Astrocyte (in vitro differentiated cells and primary cell): Measurements from ENCODE around the gene MTMR1. TPM values are rescaled to one million over a fixed set of nuclear protein-coding genes. Genes with fewer than 3 reads are reported as not detected.

Experiments used
- DNase-seq: peaks from one replicate; pipeline ENCODE4 v3.0.0-alpha.2; 2010; ENCODE audit warnings: low read depth
- FAIRE-seq: peaks from 2 replicates; lab custom pipeline; 2011; peaks lifted over from hg19 to GRCh38; lab: Jason Lieb, UNC
- H2AFZ ChIP-seq: 2 replicates; pipeline ENCODE4 v1.6.0; 2012; ENCODE audit warnings: low read depth, low read length, inconsistent platforms
- H3K27ac ChIP-seq: 2 replicates; pipeline ENCODE4 v1.5.1; 2011; ENCODE audit warnings: low read depth, low read length, inconsistent platforms
- H3K27me3 ChIP-seq: 2 replicates; pipeline ENCODE4 v1.6.0; 2011; ENCODE audit warnings: low read length, inconsistent platforms; ENCODE audit not compliant: insufficient read depth
- H3K36me3 ChIP-seq: 2 replicates; pipeline ENCODE4 v1.5.1; 2011; ENCODE audit warnings: low read length, inconsistent platforms; ENCODE audit not compliant: insufficient read depth
- H3K4me1 ChIP-seq: 2 replicates; pipeline ENCODE4 v1.5.1; 2011; ENCODE audit warnings: low read length, inconsistent platforms; ENCODE audit not compliant: insufficient read depth
- H3K4me2 ChIP-seq: 2 replicates; pipeline ENCODE4 v1.6.0; 2012; ENCODE audit warnings: low read length, inconsistent platforms
- H3K4me3 ChIP-seq: 2 replicates; pipeline ENCODE4 v1.5.1; 2011; ENCODE audit warnings: low read depth, mild to moderate bottlenecking, low read length, inconsistent platforms; ENCODE audit not compliant: insufficient read depth
- H3K79me2 ChIP-seq: 2 replicates; pipeline ENCODE4 v1.6.0; 2012; ENCODE audit warnings: mild to moderate bottlenecking, low read length, inconsistent platforms; ENCODE audit not compliant: insufficient read depth
- H3K9ac ChIP-seq: 2 replicates; pipeline ENCODE4 v1.6.0; 2012; ENCODE audit warnings: mild to moderate bottlenecking, low read length, inconsistent platforms
- H3K9me3 ChIP-seq: 2 replicates; pipeline ENCODE4 v1.5.1; 2012; ENCODE audit warnings: low read depth, mild to moderate bottlenecking, low read length, inconsistent platforms; ENCODE audit not compliant: insufficient read depth
- H4K20me1 ChIP-seq: 2 replicates; pipeline ENCODE4 v1.6.0; 2012; ENCODE audit warnings: low read length, inconsistent platforms; ENCODE audit not compliant: insufficient read depth
- H3K27ac Mint-ChIP-seq: one replicate; pipeline ENCODE4 v1.8.0; 2021; ENCODE audit warnings: mild to moderate bottlenecking, mixed read lengths; ENCODE audit not compliant: unreplicated experiment
- H3K27me3 Mint-ChIP-seq: one replicate; pipeline ENCODE4 v1.8.0; 2021; ENCODE audit warnings: low read depth, mixed read lengths; ENCODE audit not compliant: unreplicated experiment
- H3K36me3 Mint-ChIP-seq: one replicate; pipeline ENCODE4 v1.8.0; 2021; ENCODE audit warnings: low read depth, mixed read lengths; ENCODE audit not compliant: unreplicated experiment
- H3K4me1 Mint-ChIP-seq: one replicate; pipeline ENCODE4 v1.8.0; 2021; ENCODE audit warnings: low read depth, mixed read lengths; ENCODE audit not compliant: unreplicated experiment
- H3K4me3 Mint-ChIP-seq: one replicate; pipeline ENCODE4 v1.8.0; 2021; ENCODE audit warnings: mild to moderate bottlenecking, moderate library complexity, mixed read lengths; ENCODE audit not compliant: unreplicated experiment
- H3K9me3 Mint-ChIP-seq: one replicate; pipeline ENCODE4 v1.8.0; 2021; ENCODE audit warnings: mild to moderate bottlenecking, mixed read lengths; ENCODE audit not compliant: unreplicated experiment
- EZH2 ChIP-seq: IDR thresholded peaks from 2 replicates; pipeline ENCODE4 v1.6.1; 2012; ENCODE audit warnings: mild to moderate bottlenecking, low read length, inconsistent platforms; ENCODE audit not compliant: insufficient read depth
- total RNA-seq: library from RNA; stranded (reverse); gene quantifications from 2 replicates; pipeline ENCODE4 v1.2.1, GENCODE V29; 2021
- TF ChIP-seq, protein P1 (sequence below): IDR thresholded peaks from 2 replicates; pipeline ENCODE4 v1.5.1; 2011; ENCODE audit warnings: low read depth, mild to moderate bottlenecking, inconsistent platforms, low read length, moderate library complexity; ENCODE audit not compliant: insufficient read depth

MTMR1 gene
- total RNA-seq, 1 donor from 2014 or later = 18.6 TPM

DNA sequence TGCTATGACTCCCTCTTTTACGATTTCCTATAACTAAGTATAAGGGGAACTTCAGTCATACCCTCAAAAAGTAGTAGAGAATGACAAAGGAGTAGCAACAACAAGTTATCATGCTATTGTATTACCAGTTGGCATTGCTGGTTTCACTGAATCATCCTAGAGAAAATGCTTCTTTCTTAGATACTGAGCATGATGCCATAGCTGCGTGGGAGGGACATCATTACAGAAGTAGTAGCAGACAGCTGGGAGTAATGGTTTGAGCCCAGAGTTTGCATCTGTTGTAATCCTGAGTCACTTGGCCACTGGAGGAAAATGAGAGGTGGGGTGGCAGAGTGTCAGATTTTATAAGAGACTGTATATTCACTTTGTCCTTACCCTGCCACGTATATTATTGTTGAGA, 38.6 kb downstream of the MTMR1 start:
- Histone ChIP-seq H4K20me1 (no peaks in the 10 kb centered on the region), H2AFZ (no peak overlapping the region), H3K79me2 (no peaks in the 10 kb centered on the region), H3K9ac (peak overlapping the region; percentile 54), H3K4me3 (no peak overlapping the region), H3K4me2 (peak overlapping the region; percentile 51), H3K36me3 (peaks cover 3% of the 10 kb centered on the region), H3K4me1 (peaks cover 9% of the 10 kb centered on the region), H3K27me3 (no peaks in the 10 kb centered on the region), H3K9me3 (no peaks in the 10 kb centered on the region), H3K27ac (peak overlapping the region; percentile 81)
- H3K36me3 Mint-ChIP-seq = peaks cover 2% of the 10 kb centered on the region
- H3K27me3 Mint-ChIP-seq = no peaks in the 10 kb centered on the region
- no peak overlapping the region for H3K4me3 Mint-ChIP-seq
- DNase-seq = peak; percentile 97
- TF ChIP-seq EZH2 = no peak
- TF ChIP-seq, protein P1, sequence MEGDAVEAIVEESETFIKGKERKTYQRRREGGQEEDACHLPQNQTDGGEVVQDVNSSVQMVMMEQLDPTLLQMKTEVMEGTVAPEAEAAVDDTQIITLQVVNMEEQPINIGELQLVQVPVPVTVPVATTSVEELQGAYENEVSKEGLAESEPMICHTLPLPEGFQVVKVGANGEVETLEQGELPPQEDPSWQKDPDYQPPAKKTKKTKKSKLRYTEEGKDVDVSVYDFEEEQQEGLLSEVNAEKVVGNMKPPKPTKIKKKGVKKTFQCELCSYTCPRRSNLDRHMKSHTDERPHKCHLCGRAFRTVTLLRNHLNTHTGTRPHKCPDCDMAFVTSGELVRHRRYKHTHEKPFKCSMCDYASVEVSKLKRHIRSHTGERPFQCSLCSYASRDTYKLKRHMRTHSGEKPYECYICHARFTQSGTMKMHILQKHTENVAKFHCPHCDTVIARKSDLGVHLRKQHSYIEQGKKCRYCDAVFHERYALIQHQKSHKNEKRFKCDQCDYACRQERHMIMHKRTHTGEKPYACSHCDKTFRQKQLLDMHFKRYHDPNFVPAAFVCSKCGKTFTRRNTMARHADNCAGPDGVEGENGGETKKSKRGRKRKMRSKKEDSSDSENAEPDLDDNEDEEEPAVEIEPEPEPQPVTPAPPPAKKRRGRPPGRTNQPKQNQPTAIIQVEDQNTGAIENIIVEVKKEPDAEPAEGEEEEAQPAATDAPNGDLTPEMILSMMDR = no peak
- FAIRE-seq = peak; percentile 100
- H3K9me3 Mint-ChIP-seq = no peaks in the 10 kb centered on the region
- H3K4me1 Mint-ChIP-seq = peaks cover 8% of the 10 kb centered on the region
- peak overlapping the region; percentile 89 for H3K27ac Mint-ChIP-seq

DNA sequence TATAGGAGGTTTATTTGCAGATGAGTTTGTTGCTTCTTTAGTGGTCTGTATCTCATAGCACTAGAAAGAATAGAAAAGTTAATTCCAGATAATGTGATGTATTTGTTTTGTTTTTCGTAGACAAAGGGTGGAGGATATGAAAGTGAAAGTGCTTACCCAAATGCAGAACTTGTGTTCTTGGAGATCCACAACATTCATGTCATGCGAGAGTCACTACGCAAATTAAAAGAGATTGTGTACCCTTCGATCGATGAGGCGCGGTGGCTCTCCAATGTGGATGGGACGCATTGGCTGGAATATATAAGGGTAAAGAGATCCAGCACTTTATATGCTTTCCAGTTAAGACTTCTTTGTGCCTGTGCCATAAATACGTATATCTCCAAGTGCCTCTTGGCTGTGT, 43.3 kb downstream of the MTMR1 start:
- no peaks in the 10 kb centered on the region for H3K27me3 ChIP-seq
- no peak for TF ChIP-seq EZH2
- TF ChIP-seq, protein P1 = no peak
- H3K36me3 ChIP-seq = peaks cover 7% of the 10 kb centered on the region
- no peak overlapping the region for H3K4me2 ChIP-seq
- no peaks in the 10 kb centered on the region for H3K27me3 Mint-ChIP-seq
- no peaks in the 10 kb centered on the region for H3K9me3 ChIP-seq
- no peak overlapping the region for H3K4me3 Mint-ChIP-seq
- no peak overlapping the region for H3K27ac ChIP-seq
- H3K9ac ChIP-seq = no peak overlapping the region
- no peaks in the 10 kb centered on the region for H3K79me2 ChIP-seq
- H3K4me1 Mint-ChIP-seq = peaks cover 6% of the 10 kb centered on the region
- peaks cover 6% of the 10 kb centered on the region for H3K4me1 ChIP-seq
- no peak overlapping the region for H3K4me3 ChIP-seq
- no peaks in the 10 kb centered on the region for H4K20me1 ChIP-seq
- H3K9me3 Mint-ChIP-seq = no peaks in the 10 kb centered on the region
- H3K36me3 Mint-ChIP-seq = no peaks in the 10 kb centered on the region
- DNase-seq (no peak), FAIRE-seq (no peak)
- no peak overlapping the region for H2AFZ ChIP-seq
- no peak overlapping the region for H3K27ac Mint-ChIP-seq

DNA sequence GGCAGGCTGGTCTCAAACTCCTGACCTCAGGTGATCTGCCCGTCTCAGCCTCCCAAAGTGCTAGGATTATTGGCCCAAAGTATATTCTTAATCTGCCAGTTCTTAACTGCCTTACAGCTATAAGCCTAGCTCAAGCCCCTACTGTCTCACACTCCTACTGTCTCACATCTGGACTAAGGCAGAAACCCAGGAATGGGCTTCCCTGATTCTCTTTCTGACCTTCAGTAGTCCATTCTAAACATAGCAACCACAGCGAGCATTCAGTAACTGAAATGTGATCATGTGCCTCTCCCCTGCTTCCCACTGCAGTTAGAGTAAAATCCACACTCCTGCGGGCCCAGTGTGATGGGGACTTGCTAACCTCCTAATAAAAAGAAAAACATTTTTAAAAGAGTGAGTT, 58.9 kb downstream of the MTMR1 start:
- no peak overlapping the region for H3K4me2 ChIP-seq
- Mint-ChIP-seq H3K27ac (no peak overlapping the region), H3K4me3 (no peak overlapping the region), H3K9me3 (no peaks in the 10 kb centered on the region), H3K4me1 (no peaks in the 10 kb centered on the region), H3K27me3 (no peaks in the 10 kb centered on the region), H3K36me3 (peaks cover 5% of the 10 kb centered on the region)
- DNase-seq (no peak), FAIRE-seq (no peak)
- H3K27ac ChIP-seq = no peak overlapping the region
- no peaks in the 10 kb centered on the region for H3K27me3 ChIP-seq
- no peak overlapping the region for H2AFZ ChIP-seq
- no peaks in the 10 kb centered on the region for H3K36me3 ChIP-seq
- TF ChIP-seq EZH2 = no peak
- TF ChIP-seq, protein P1 = no peak
- H3K9me3 ChIP-seq = no peaks in the 10 kb centered on the region
- no peaks in the 10 kb centered on the region for H4K20me1 ChIP-seq
- no peaks in the 10 kb centered on the region for H3K79me2 ChIP-seq
- no peak overlapping the region for H3K9ac ChIP-seq
- H3K4me1 ChIP-seq = no peaks in the 10 kb centered on the region
- H3K4me3 ChIP-seq = no peak overlapping the region
